HG03575 (cell line): ENCODE measurements around the gene TCF25.
"Not testable (repeated sequence)": the region's sequence is repeated elsewhere in the genome, so short reads cannot be mapped to it uniquely, and the experiment has no call there.

Experiments
- ATAC-seq: cut with Tn5 transposase; IDR thresholded peaks from one replicate; pipeline ENCODE4 v1.9.1; 2021; ENCODE audit not compliant: unreplicated experiment, insufficient number of reproducible peaks, low FRiP score; ENCODE audit errors: extremely low read depth

Gene TCF25, protein sequence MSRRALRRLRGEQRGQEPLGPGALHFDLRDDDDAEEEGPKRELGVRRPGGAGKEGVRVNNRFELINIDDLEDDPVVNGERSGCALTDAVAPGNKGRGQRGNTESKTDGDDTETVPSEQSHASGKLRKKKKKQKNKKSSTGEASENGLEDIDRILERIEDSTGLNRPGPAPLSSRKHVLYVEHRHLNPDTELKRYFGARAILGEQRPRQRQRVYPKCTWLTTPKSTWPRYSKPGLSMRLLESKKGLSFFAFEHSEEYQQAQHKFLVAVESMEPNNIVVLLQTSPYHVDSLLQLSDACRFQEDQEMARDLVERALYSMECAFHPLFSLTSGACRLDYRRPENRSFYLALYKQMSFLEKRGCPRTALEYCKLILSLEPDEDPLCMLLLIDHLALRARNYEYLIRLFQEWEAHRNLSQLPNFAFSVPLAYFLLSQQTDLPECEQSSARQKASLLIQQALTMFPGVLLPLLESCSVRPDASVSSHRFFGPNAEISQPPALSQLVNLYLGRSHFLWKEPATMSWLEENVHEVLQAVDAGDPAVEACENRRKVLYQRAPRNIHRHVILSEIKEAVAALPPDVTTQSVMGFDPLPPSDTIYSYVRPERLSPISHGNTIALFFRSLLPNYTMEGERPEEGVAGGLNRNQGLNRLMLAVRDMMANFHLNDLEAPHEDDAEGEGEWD

GRCh38 chr16:89873109-89873971, at the start of gene TCF25:
Gene TCF25 (plus strand): TSS chr16:89873592. CDS start chr16:89873668, 76 bp downstream.
- ATAC-seq = no peak

DNA sequence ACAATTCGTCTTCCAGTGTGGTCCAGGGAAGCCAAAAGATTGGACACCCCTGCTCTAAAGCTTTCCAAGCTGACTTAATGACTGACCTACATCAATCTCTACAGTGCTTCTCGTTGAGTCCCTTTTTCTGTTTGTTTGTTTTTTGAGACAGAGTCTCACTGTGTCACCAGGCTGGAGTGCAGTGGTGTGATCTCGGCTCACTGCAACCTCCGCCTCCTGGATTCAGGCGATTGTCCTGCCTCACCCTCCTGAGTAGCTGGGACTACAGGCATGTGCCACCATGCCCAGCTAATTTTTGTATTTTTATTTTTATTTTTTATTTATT, 49.6 kb upstream of the TCF25 start:
- not testable (repeated sequence) for ATAC-seq

GRCh38 chr16:89826531-89827382, 46.6 kb upstream of the TCF25 start:
- ATAC-seq = no peak

DNA sequence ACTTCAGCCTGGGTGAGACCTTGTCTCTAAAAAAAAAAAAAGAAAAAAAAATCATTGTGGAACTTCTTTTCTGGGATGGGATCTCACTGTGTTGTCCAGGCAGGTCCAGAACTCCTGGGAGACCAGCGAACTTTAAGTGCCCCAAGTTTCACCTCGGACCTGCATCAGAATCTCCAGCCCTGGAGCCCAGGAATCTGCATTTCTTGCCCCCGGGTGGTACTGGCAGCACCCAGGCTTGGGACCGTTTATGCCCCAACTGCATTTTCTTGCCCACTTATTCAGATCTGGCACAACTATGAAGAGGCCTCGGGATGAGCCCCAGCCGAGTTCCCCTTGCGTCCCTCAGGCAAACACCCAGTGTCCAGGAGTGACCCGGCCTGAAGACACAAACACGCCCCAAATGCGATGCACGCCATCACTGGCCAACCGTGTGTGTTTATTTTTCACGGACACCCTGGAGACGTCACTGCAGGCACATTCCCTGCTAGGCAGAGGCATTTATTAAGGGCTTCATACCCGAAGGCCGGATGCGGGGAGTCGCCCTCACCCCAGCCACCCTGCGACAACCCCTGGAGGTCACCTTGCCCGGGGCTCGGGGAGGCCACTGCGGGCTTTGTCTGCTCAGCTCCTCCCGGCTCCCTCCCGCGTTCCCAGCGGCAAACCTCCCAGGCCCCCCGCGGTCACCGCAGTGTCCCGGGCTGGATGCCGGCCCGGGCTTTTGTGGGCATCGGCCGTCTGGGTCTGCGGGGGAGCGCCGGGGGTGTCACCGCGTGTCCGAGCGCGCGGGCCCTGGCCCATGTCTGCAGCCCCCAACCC, 45.8 kb upstream of the TCF25 start:
- ATAC-seq = no peak

DNA sequence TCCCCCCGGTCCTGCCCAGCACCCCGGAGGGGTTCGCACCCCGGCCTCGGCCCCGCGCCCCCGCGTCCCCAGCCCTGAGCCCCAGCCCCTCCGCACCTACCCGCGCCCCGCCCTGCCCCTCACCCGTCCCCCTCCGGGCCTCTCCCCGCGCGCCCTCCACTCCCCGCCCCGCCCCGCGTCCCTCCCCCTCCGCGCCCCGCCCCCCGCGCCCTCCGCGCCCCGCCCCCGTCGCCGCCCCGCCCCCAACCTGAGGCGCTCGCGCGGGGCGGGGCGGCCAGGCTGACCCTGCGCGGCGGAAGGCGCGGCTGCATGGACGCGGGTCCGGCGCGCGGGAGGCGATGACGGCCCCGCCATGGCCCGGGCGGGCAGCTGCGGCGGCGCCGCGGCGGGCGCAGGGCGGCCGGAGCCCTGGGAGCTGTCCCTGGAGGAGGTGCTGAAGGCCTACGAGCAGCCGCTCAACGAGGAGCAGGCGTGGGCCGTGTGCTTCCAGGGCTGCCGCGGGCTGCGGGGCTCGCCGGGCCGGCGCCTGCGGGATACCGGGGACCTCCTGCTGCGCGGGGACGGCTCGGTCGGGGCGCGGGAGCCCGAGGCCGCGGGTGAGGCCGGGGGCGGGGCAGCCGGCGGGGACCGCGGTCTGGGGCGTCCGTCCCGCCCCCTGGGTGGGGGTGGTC, 45.1 kb upstream of the TCF25 start, which contains the start of gene SPIRE2:
Gene SPIRE2, plus strand, starts transcription at position 277 of the 671 bp plus-strand sequence. Its CDS starts 76 bp downstream, at position 353.
- no peak for ATAC-seq

- ATAC-seq = no peak
Observed at GRCh38 chr16:89828870-89829629, 44.3 kb upstream of the TCF25 start.

- no peak for ATAC-seq
Observed at GRCh38 chr16:89829630-89830437, 43.6 kb upstream of the TCF25 start.

- no peak for ATAC-seq
Observed at GRCh38 chr16:89831810-89832328, 41.5 kb upstream of the TCF25 start.

DNA sequence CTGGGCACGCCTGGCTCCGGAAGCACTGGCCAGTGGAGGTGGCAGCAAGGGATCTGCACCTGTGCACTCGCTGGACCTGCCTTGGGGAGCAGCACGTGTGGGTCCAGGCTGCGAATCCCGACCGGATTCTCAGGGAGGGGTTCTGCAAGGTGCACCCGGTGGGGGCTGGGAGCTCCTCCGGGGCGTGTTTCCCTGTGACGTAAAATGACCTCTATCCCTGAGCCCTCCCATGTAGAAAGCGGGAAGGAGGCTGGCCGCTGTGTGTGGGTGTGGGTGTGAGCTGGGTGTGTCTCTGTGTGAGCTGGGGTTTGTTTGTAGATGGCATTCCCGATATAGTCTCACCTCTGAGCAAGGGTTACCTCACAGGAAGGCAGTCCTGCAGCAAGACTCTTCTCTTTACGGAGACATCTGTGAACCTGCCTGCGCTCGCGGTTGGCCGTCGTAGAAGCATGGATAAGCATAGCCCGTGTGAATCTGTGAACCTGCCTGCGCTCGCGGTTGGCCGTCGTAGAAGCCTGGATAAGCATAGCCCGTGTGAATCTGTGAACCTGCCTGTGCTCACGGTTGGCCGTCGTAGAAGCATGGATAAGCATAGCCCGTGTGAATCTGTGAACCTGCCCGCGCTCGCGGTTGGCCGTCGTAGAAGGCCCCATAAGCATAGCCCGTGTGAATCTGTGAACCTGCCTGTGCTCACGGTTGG, 39.6 kb upstream of the TCF25 start:
- ATAC-seq = not testable (repeated sequence)

- not testable (repeated sequence) for ATAC-seq
Observed at GRCh38 chr16:89834813-89835363, 38.5 kb upstream of the TCF25 start.

DNA sequence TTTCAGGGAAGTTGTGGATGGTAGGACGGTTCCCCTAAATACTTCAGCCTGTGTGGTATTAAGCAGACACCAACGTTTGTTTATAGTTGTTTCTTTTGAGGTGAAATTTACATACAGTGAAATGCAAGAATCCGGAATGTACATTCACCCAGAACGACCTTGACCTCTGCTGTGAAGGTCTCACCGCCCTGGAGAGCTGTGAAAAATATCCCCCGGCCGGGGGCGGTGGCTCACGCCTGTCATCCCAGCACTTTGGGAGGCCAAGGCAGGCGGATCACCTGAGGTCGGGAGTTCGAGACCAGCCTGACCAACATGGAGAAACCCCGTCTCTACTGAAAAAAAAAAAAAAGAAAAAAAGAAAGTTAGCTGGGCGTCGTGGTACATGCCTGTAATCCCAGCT, 36.9 kb upstream of the TCF25 start:
- ATAC-seq = not testable (repeated sequence)

DNA sequence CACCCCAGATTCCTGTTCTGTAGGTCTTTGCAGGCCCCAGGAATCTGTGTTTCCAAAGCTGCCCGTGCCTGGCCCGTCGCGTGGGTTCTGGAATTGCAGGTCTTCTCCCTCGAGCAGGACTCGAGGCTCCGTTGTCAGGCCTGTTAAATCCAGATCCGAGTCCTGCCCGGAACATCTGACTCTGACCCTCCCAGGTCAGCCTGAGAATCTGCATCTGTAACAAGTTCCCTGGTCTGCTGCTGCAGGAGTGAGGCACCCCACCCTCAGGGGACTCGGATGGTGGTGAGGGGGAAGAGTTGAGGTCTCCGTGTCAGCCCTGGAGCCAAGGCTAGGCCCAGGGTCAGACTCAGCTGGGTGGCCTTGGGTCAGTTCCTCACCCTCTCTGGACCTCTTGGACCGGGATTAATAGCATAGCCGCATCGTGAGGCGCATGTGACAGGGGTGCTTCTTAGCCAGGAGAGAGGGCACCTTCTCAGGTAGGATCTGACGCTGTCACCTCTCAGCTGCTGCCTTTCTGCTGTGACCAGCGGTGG, 36.3 kb upstream of the TCF25 start:
- no peak for ATAC-seq

GRCh38 chr16:89841275-89841674, 32.1 kb upstream of the TCF25 start:
- ATAC-seq = no peak

- no peak for ATAC-seq
Observed at GRCh38 chr16:89842471-89843408, 30.7 kb upstream of the TCF25 start.
